Choroid plexus epithelial cell (primary cell): Measurements from ENCODE around the gene PCTP.

Experiments used
- DNase-seq: peaks from one replicate; pipeline ENCODE4 v3.0.0-alpha.2; 2010; ENCODE audit warnings: low read depth
- H3K4me3 ChIP-seq: 2 replicates; pipeline ENCODE4 v1.5.1; 2011; ENCODE audit warnings: low read depth, mild to moderate bottlenecking, control low read depth, low read length, moderate library complexity
- TF ChIP-seq, protein P1 (sequence below): conservative IDR thresholded peaks from 2 replicates; pipeline ENCODE4 v1.5.1; 2011; ENCODE audit warnings: low read depth, mild to moderate bottlenecking, control low read depth, inconsistent platforms, low read length, moderate library complexity

The PCTP gene

GRCh38 chr17:55793272-55793671 lies 42.4 kb downstream of the PCTP start:
- TF ChIP-seq, protein P1, sequence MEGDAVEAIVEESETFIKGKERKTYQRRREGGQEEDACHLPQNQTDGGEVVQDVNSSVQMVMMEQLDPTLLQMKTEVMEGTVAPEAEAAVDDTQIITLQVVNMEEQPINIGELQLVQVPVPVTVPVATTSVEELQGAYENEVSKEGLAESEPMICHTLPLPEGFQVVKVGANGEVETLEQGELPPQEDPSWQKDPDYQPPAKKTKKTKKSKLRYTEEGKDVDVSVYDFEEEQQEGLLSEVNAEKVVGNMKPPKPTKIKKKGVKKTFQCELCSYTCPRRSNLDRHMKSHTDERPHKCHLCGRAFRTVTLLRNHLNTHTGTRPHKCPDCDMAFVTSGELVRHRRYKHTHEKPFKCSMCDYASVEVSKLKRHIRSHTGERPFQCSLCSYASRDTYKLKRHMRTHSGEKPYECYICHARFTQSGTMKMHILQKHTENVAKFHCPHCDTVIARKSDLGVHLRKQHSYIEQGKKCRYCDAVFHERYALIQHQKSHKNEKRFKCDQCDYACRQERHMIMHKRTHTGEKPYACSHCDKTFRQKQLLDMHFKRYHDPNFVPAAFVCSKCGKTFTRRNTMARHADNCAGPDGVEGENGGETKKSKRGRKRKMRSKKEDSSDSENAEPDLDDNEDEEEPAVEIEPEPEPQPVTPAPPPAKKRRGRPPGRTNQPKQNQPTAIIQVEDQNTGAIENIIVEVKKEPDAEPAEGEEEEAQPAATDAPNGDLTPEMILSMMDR, result no peak
- no peak overlapping the region for H3K4me3 ChIP-seq
- no peak for DNase-seq

DNA sequence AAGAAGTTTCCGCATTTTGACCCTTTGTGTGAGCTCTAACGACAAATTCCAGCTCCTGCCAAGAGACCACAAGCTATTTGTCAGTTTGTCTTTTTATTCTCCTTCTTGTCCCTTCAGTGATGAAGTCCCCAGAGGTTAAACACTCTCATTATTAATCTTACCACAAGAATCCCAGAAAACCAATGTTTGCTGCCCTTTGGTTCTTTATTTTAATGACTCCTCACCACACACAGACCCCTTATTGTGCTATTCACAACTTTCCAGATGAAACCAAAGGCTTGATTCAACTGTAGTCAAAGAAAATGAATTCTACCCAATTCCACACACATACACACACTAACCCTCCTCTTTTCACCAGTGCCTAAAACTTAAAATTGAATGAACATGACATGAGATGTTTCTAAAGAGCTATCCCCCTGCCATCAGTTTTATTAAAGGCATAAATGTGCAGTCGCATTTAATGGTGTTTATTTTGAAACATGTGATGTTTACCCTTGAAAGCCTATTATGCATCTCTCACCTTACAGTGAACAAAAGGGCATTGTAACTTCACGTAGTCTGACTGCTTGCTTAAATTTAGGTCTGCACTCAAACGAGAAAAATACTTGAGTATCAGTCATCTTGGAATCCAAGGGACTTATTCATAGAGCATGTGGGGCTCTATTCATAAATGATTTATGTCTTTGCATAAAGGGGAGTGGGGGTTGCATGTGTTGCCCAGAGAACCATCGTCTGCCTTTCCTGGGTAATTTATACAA lies 44.1 kb downstream of the PCTP start:
- no peak for DNase-seq
- H3K4me3 ChIP-seq, result no peak overlapping the region
- TF ChIP-seq, protein P1, result no peak

DNA sequence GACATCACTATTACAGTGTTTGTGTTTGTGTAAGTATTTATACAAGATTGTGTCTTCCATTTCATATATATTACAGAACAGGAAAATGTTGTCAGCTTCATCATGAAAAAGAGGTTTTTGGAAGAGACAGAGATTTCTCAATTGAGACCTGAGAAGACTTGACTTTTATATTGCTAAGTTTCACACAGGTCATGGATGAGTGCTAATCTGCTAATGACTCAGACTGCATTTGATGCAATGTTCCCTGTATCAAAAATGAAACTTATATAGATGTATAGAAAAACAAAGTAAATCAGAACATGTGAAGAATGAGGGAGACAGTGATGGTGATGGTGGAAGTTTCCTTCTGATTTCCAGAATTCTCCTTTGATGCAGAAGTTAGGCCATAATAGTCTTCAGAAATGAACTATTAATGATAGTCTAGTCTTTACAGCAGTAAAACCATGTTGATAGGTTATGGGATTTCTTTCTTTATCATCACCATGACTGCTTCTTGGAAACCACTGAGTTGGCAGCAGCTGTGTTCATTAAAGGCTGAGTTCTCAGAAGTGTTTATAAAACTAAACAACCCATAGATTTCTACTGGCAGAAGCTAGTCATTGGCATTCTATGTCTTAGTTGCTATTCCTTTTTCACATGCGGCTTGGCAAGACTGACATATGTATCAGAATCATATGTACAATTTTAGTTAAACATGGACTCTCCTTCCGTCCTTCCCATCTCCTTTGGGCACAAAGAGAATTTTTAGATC lies 56.1 kb downstream of the PCTP start:
- H3K4me3 ChIP-seq, result no peak overlapping the region
- no peak for DNase-seq
- TF ChIP-seq, protein P1, result no peak

- TF ChIP-seq, protein P1, result no peak
- H3K4me3 ChIP-seq, result no peak overlapping the region
- DNase-seq, result no peak
Observed at GRCh38 chr17:55811536-55811935, 60.7 kb downstream of the PCTP start.

GRCh38 chr17:55812323-55812722 lies 61.5 kb downstream of the PCTP start:
- H3K4me3 ChIP-seq, result no peak overlapping the region
- TF ChIP-seq, protein P1, result no peak
- DNase-seq, result no peak

DNA sequence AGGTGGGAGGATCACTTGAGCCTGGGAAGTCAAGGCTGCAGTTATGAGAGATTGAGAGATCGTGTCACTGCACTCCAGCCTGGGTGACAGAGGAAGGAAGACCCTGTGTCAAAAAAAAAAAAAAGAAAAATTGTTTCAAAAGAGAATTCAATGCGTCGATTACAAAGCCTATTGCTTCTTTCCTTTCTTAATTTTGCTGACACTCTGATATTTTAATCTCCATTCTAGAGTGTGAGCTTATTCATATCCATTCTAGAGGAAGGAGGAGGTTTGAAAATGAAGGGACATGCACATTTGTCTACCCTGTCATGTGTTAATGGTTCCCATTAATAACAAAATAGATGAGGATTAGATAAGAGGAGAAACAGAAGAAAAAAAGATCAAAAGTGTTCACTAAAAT lies 63.1 kb downstream of the PCTP start:
- DNase-seq, result no peak
- TF ChIP-seq, protein P1, result no peak
- no peak overlapping the region for H3K4me3 ChIP-seq
